Stimulated activated CD4-positive, alpha-beta T cell treated with anti-CD3 and anti-CD28 coated beads, TNF-alpha, amount 100 ng/mL, for 24 hours (primary cell): ENCODE data around the gene FN1.

Experiments used
- DNase-seq, 3 experiments: peaks; one replicate each; pipeline ENCODE4 v3.0.0-alpha.2; 2020; ENCODE audit warnings: low read depth in 3 of 3

The FN1 gene

GRCh38 chr2:215407061-215407460, 28.8 kb downstream of the FN1 start:
- DNase-seq: no peak

GRCh38 chr2:215405722-215406581, 29.9 kb downstream of the FN1 start:
- no peak for DNase-seq

- no peak for DNase-seq
These were observed 31.4 kb downstream of the FN1 start for GRCh38 chr2:215404348-215405012.

DNA sequence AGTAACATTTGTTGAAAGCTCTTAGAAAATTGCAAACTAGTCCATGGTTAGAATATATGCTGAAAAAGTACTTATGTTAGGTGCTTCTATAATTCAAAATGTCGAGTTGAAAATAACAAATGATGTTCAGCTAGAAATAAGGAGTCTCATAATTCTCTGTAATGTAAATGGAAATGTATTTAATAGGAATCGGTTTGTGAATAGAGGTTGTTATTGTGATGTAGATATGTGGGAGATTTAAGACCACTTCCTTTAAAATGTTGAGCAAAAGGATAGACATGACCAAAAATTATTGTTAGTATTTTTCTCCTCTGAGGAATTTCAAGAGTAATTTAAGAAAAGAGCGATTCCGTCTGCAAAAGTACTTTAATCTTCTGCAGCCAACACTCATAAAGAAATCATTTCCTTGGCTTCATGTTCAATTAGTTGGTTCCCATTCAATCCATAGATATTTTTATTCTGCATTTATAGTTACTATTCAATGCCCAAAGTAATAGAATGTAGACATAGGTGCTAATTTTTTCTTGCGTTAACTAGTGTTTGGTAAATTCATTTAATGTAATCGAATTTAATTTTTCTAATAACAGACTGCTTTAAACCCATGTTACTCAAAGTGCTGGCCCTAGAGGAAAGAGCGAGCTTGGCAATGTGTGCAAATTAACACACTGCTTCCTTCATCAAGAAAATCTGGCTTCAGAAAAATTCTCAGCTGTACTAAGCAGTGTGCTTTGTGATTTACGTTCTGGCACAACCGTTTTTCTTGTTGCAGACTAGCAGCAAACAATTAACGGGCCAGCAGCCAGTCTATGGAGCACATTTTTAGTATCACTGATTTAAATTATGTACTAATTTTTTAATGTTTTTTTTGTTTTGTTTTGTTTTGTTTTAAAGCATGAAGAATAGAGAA, 32.2 kb downstream of the FN1 start:
- no peak for DNase-seq

DNA sequence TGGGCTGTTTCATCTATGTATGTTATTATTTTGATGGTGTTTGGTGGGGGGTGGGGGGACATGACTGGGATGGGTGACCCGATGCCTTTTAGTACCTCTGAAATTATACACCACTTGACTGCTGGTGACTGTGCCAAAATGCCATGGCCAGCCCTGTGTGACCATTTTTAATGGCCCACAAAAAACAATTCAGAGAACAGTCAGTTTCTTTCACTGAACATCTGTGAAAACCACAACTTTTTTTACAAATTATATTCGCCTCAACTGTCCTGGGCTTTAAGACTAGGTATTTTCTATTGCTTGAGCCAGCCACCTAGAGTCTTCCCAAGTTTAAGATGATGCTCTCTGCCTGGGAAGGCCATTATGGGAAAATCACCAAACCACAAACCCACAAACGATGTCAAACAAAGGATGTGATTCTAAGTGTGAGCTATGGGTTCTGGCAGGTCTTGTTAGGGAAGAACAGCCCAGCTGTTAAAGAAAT, 33.9 kb downstream of the FN1 start:
- DNase-seq: no peak

GRCh38 chr2:215399067-215399716, 36.7 kb downstream of the FN1 start:
- DNase-seq: no peak

DNA sequence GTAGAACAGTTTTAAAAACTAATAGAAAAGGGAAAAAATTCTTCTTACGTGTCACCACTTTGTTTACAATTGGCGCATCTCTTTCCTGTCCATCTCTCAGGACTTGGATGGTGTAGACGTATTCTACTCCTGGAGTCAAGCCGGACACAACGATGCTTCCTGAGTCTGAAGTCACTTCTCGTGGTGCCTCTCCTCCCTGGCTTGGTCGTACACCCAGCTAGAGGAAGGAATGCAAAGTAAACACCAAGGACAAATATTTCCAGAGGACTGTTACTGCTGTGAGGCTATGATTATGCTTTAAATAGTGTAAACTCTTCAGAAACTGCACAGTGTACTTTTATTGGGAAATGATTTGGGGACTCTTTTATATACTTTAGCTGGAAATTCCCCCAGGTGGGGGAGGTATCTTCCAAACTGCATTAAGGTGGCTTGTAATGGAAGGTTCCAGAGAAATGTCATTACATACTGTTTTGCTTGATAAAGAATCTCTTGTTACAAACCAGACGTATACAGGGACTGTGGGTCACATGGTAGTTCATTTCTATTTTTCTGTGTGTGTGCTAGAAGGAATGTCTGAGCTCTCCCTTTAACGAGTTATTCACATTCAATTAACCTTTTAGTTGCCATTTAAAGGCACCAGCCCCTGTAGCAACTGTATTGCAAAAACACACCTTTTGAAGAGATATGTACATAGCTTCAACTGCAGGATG, 38.1 kb downstream of the FN1 start:
- no peak for DNase-seq

- no peak for DNase-seq
These were observed 39.1 kb downstream of the FN1 start for GRCh38 chr2:215396595-215397313.

- no peak for DNase-seq
These were observed 40.0 kb downstream of the FN1 start for GRCh38 chr2:215395687-215396460.

DNA sequence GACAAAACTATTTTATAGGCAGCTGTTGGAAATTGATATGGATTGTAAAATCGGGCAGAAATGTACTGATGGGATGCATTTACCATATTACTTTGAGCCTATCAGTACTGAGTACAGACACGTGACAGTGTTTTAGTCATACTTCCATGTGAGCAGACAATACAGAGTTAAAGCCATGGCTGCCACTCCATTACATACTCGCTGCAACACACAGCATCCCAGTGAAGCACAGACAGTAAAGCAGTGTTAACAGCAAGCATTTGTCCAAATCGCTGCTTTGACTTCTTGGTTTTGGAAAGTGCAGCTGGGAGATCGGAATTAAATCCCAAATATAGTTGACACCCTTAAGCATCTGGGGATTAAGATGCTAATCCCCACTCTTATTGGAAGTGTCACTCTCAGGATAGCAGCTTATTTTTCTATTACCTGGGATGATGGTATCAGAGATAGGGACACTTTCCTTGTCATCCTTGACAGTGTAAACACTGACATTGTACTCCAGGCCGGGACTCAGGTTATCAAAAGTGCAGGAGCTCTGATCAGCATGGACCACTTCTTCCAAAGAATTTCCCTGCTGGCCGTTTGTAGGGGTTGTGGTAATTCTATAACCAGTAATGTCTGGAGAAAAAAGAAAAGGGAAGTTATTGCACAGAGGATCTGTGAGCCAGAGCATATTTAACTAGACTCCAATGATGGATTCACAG, 41.6 kb downstream of the FN1 start:
- no peak for DNase-seq

GRCh38 chr2:215392687-215393270, 43.1 kb downstream of the FN1 start:
- DNase-seq: no peak

DNA sequence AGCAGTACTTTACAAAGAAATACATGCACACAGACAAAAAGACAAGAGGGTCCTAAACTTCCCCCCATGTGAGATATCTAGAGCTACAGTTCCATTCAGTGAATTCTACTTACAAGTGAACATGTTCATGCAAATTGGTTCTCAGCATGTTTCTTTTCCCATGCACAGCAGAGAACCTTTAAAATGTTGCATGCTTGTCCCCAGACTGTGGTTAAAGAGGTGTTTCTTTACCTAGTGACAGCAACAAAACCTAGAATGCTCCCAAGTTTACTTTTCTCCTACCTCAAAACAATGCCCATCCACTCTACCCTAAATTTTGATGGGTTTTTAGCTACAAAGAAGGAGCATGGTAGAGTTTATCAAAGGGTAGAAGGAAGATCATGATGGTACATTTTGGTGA, 43.7 kb downstream of the FN1 start:
- DNase-seq: no peak

DNA sequence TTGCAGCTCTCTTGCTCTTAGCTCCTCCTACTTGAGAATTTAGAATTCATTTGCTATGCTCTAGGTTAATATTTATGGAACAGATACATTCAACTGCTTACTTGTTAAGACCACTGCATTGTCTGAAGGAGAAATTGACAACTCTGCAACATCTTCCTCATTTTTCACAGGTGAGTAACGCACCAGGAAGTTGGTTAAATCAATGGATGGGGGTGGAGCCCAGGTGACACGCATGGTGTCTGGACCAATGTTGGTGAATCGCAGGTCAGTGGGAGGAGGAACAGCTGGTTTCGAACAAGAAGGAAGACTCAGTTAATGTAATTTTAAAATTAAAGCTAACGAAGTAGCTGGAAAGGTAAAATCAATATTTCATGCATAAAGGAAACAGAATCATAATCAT, 44.3 kb downstream of the FN1 start:
- no peak for DNase-seq

DNA sequence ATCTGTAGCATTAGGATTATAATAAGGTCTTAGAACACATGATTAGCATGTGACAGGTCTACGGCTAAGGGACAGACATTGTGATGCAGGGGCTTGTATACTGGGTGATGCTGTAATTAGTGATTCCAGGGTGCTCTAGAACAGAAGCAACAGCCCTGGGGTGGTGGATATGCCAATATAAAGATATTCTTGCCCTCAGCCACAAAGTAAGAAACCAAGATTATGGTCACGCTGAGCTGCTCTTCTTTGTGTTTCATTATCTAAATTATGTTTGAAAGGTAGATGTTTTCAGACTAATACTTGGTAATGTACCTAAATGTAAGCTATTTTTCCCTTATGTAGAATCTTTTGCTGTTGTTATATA, 45.3 kb downstream of the FN1 start:
- DNase-seq: no peak

DNA sequence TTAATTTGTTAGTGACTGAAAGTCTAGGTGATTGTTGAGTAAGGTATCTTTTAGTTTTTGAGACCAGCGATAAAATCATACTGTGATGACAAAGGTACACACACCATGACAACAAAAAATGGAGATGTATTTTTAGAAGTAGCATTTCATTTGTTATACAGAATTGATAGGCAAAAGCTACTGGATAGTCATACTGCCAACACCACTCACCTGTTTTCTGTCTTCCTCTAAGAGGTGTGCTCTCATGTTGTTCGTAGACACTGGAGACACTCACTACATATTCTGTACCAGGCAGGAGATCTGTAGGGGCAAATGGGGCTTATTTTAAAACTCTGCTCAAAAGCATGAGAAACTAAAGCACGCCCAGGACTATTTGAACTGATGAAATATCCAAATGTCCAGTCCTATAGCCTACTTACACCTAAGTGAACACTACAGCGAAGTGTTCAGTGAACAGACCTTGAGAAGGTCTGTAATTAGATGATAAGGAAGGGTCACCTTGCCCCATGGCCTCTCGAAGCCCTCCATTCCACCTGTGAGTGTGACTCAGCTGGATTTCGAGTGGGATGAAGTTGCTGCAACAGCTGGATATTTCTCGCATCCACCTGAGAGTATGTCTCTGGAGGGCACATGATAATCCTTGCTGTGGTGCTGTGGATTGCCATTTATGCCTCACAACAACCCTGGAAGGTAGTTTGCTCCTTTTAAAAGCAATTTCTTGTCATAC, 47.7 kb downstream of the FN1 start:
- no peak for DNase-seq

- no peak for DNase-seq
These were observed 49.3 kb downstream of the FN1 start for GRCh38 chr2:215386566-215386965.

- no peak for DNase-seq
These were observed 51.2 kb downstream of the FN1 start for GRCh38 chr2:215384710-215385109.
